H9 (cell line): Measurements from ENCODE around the gene BLACAT1. TPM values are rescaled to one million over a fixed set of nuclear protein-coding genes. Genes with fewer than 3 reads are reported as not detected.
A peak's percentile ranks its signal among the peaks of the same experiment; 100 is the strongest.

Source experiments
- DNase-seq: peaks from one replicate; pipeline ENCODE4 v3.0.0-alpha.2; 2017
- H2AFZ ChIP-seq: one replicate; pipeline ENCODE4 v1.6.1; 2013; ENCODE audit warnings: mild to moderate bottlenecking, low read length, control low read depth, moderate library complexity
- H2AK5ac ChIP-seq: 2 replicates; pipeline ENCODE4 v1.6.1; 2013; ENCODE audit warnings: low read length, control low read depth, mixed read lengths; ENCODE audit not compliant: insufficient read length
- H2BK120ac ChIP-seq: one replicate; pipeline ENCODE4 v1.6.1; 2013; ENCODE audit warnings: low read depth, mild to moderate bottlenecking, low read length, control low read depth, inconsistent platforms; ENCODE audit not compliant: poor library complexity, severe bottlenecking
- H2BK12ac ChIP-seq: 2 replicates; pipeline ENCODE4 v1.6.1; 2013; ENCODE audit warnings: low read length, control low read depth, mixed read lengths, low read depth; ENCODE audit not compliant: insufficient read length
- H2BK15ac ChIP-seq: 2 replicates; pipeline ENCODE4 v1.6.1; 2013; ENCODE audit warnings: low read depth, low read length, control low read depth
- H2BK20ac ChIP-seq: one replicate; pipeline ENCODE4 v1.6.1; 2013; ENCODE audit warnings: low read depth, mild to moderate bottlenecking, low read length, control low read depth, inconsistent platforms; ENCODE audit not compliant: poor library complexity, severe bottlenecking
- H2BK5ac ChIP-seq: 2 replicates; pipeline ENCODE4 v1.6.1; 2013; ENCODE audit warnings: low read length, control low read depth, mixed read lengths; ENCODE audit not compliant: insufficient read length
- H3K14ac ChIP-seq: 2 replicates; pipeline ENCODE4 v1.6.1; 2013; ENCODE audit warnings: low read length, control low read depth; ENCODE audit not compliant: insufficient read depth
- H3K18ac ChIP-seq: 2 replicates; pipeline ENCODE4 v1.6.1; 2013; ENCODE audit warnings: low read depth, mild to moderate bottlenecking, mixed read lengths, low read length, control low read depth; ENCODE audit not compliant: insufficient read length
- H3K23ac ChIP-seq: 2 replicates; pipeline ENCODE4 v1.6.1; 2013; ENCODE audit warnings: low read length, control low read depth, mixed read lengths, low read depth; ENCODE audit not compliant: insufficient read length
- H3K23me2 ChIP-seq: 2 replicates; pipeline ENCODE4 v1.6.1; 2013; ENCODE audit warnings: low read depth, mild to moderate bottlenecking, mixed read lengths, low read length, control low read depth; ENCODE audit not compliant: insufficient read length, poor library complexity, severe bottlenecking
- H3K27ac ChIP-seq: 2 replicates; pipeline ENCODE4 v1.5.1; 2013; ENCODE audit warnings: low read length, control low read depth, mixed read lengths, low read depth; ENCODE audit not compliant: insufficient read length
- H3K27me3 ChIP-seq: 2 replicates; pipeline ENCODE4 v1.6.1; 2013; ENCODE audit warnings: low read length, control low read depth, inconsistent platforms; ENCODE audit not compliant: insufficient read depth
- H3K4ac ChIP-seq: 2 replicates; pipeline ENCODE4 v1.6.1; 2013; ENCODE audit warnings: low read depth, mild to moderate bottlenecking, control low read depth, inconsistent platforms, low read length, moderate library complexity
- H3K4me1 ChIP-seq: 2 replicates; pipeline ENCODE4 v1.6.1; 2013; ENCODE audit warnings: low read length, control low read depth, inconsistent platforms; ENCODE audit not compliant: insufficient read depth
- H3K4me2 ChIP-seq: 2 replicates; pipeline ENCODE4 v1.6.1; 2013; ENCODE audit warnings: low read length, control low read depth, mixed read lengths; ENCODE audit not compliant: insufficient read length, insufficient read depth
- H3K56ac ChIP-seq: 2 replicates; pipeline ENCODE4 v1.6.1; 2013; ENCODE audit warnings: low read depth, mild to moderate bottlenecking, mixed read lengths, low read length, control low read depth; ENCODE audit not compliant: insufficient read length
- H3K79me1 ChIP-seq: 2 replicates; pipeline ENCODE4 v1.6.1; 2013; ENCODE audit warnings: low read depth, mild to moderate bottlenecking, moderate library complexity, low read length, control low read depth, inconsistent platforms; ENCODE audit not compliant: insufficient read depth, poor library complexity, severe bottlenecking
- H3K79me2 ChIP-seq: 2 replicates; pipeline ENCODE4 v1.6.1; 2013; ENCODE audit warnings: low read length, control low read depth, inconsistent platforms; ENCODE audit not compliant: insufficient read depth
- H3K9ac ChIP-seq: 2 replicates; pipeline ENCODE4 v1.6.1; 2013; ENCODE audit warnings: low read length, control low read depth, mixed read lengths; ENCODE audit not compliant: insufficient read length; ENCODE audit errors: extremely low read depth
- H3K9me3 ChIP-seq: one replicate; pipeline ENCODE4 v1.6.1; 2013; ENCODE audit warnings: low read depth, low read length, inconsistent platforms; ENCODE audit not compliant: control insufficient read depth
- H3T11ph ChIP-seq: one replicate; pipeline ENCODE4 v1.6.1; 2013; ENCODE audit warnings: mild to moderate bottlenecking, low read length, control low read depth, inconsistent platforms
- H4K20me1 ChIP-seq: one replicate; pipeline ENCODE4 v1.6.1; 2013; ENCODE audit not compliant: control insufficient read depth, insufficient read length, insufficient read depth
- H4K5ac ChIP-seq: 2 replicates; pipeline ENCODE4 v1.6.1; 2013; ENCODE audit warnings: low read depth, mild to moderate bottlenecking, mixed read lengths, low read length, control low read depth; ENCODE audit not compliant: insufficient read length
- H4K8ac ChIP-seq: replicated peaks from 2 replicates; pipeline ENCODE4 v1.6.1; 2013; ENCODE audit warnings: low read length, control low read depth, mixed read lengths, low read depth; ENCODE audit not compliant: insufficient read length
- H4K91ac ChIP-seq: 2 replicates; pipeline ENCODE4 v1.6.1; 2013; ENCODE audit warnings: low read depth, mild to moderate bottlenecking, moderate library complexity, mixed read lengths, low read length, control low read depth; ENCODE audit not compliant: insufficient read length
- H3K27ac Mint-ChIP-seq, 3 experiments: 2 replicates in 2 of 3; 3 replicates in 1 of 3; pipeline ENCODE4 v1.8.0; 2020 to 2021; ENCODE audit warnings: mixed read lengths in 3 of 3, mild to moderate bottlenecking in 1 of 3, moderate library complexity in 1 of 3
- H3K27me3 Mint-ChIP-seq: 2 replicates; pipeline ENCODE4 v1.8.0; 2021; ENCODE audit warnings: low read depth, mild to moderate bottlenecking, moderate library complexity, mixed read lengths
- H3K36me3 Mint-ChIP-seq, 3 experiments: 2 replicates in 2 of 3; 3 replicates in 1 of 3; pipeline ENCODE4 v1.8.0; 2020 to 2021; ENCODE audit warnings: low read depth in 3 of 3, mixed read lengths in 3 of 3; ENCODE audit not compliant: insufficient read depth in 1 of 3
- H3K4me1 Mint-ChIP-seq, 2 experiments: 2 replicates each; pipeline ENCODE4 v1.8.0; 2020; ENCODE audit warnings: mixed read lengths in 2 of 2
- H3K4me3 Mint-ChIP-seq, 2 experiments: 2 replicates in 1 of 2; 3 replicates in 1 of 2; pipeline ENCODE4 v1.8.0; 2020 to 2021; ENCODE audit warnings: mild to moderate bottlenecking in 2 of 2, mixed read lengths in 2 of 2, moderate library complexity in 1 of 2
- H3K9me3 Mint-ChIP-seq, 2 experiments: 2 replicates in 1 of 2; 3 replicates in 1 of 2; pipeline ENCODE4 v1.8.0; 2020; ENCODE audit warnings: mild to moderate bottlenecking in 2 of 2, mixed read lengths in 2 of 2, moderate library complexity in 1 of 2
- CTCF ChIP-seq: fragments of 200-600 bp; sonication (generic); conservative IDR thresholded peaks from 3 replicates; pipeline ENCODE4 v1.8.0; 2021; ENCODE audit warnings: antibody characterized with exemption, mild to moderate bottlenecking
- whole genome bisulfite sequencing: extraction: QIAGEN DNeasy Blood & Tissue Kit; methylation state at CpG from one replicate; pipeline ENCODE4 v1.1.7; 2013; ENCODE audit warnings: missing lambda C conversion rate, low lambda C conversion rate, mixed read lengths; ENCODE audit not compliant: insufficient read length; ENCODE audit errors: extremely low coverage; 5-methylcytosine and 5-hydroxymethylcytosine counted together
- total RNA-seq: library from RNA; stranded (reverse); gene quantifications from 2 replicates; pipeline ENCODE4 v1.2.1, GENCODE V29; 2021

Gene BLACAT1
- total RNA-seq, 1 experiment from 2014 or later, result 4.0 TPM

GRCh38 chr1:205472737-205473441 is 17.0 kb upstream of the BLACAT1 start:
- Histone ChIP-seq H3K9me3 (no peaks in the 10 kb centered on the region), H3K18ac (no peak overlapping the region), H3K79me1 (no peaks in the 10 kb centered on the region), H3K56ac (no peak overlapping the region), H2BK20ac (no peak overlapping the region), H3K4me2 (no peak overlapping the region), H2BK12ac (no peak overlapping the region), H3K9ac (no peak overlapping the region), H2AK5ac (no peak overlapping the region), H3K23me2 (no peaks in the 10 kb centered on the region), H4K8ac (no peak overlapping the region), H3K27me3 (no peaks in the 10 kb centered on the region), H3K14ac (no peak overlapping the region), H3T11ph (no peak overlapping the region), H2AFZ (no peak overlapping the region), H3K23ac (no peak overlapping the region), H3K4me1 (no peaks in the 10 kb centered on the region), H4K91ac (no peak overlapping the region), H4K20me1 (peaks cover 4% of the 10 kb centered on the region), H2BK120ac (no peak overlapping the region), H2BK5ac (no peak overlapping the region), H3K4ac (no peak overlapping the region), H2BK15ac (no peak overlapping the region), H4K5ac (no peak overlapping the region), H3K27ac (no peak overlapping the region), H3K79me2 (no peaks in the 10 kb centered on the region)
- no peak for DNase-seq
- Mint-ChIP-seq H3K4me3 (peak overlapping the region in 1 of 2 experiments; percentile 41; a peak in 2 of 5 replicates), H3K27me3 (peaks cover 46% of the 10 kb centered on the region), H3K36me3 (peaks cover 0 to 11% (median 5%) of the 10 kb centered on the region in 3 experiments; a peak in 3 of 7 replicates), H3K27ac (no peak overlapping the region), H3K9me3 (peaks cover 11 to 14% of the 10 kb centered on the region in 2 experiments), H3K4me1 (peaks cover 29 to 36% of the 10 kb centered on the region in 2 experiments)
- no peak for TF ChIP-seq CTCF
- WGBS, result no CpG with 5 or more reads among the region's 13 CpGs
